Activated CD8-positive, alpha-beta T cell treated with anti-CD3 and anti-CD28 coated beads for 36 hours (primary cell): ENCODE measurements around the gene RBM18. TPM values are rescaled to one million over a fixed set of nuclear protein-coding genes. Genes with fewer than 3 reads are reported as not detected.

Experiments used
- ATAC-seq: fragments of 200-7000 bp; cut with Tn5 transposase; one replicate; pipeline ENCODE4 v1.10.0; 2021; ENCODE audit warnings: mild to moderate bottlenecking, moderate library complexity
- CTCF ChIA-PET: fragments of 350-600 bp; sonication (Branson Sonifier 250); formaldehyde crosslinking; loops from one replicate; lab custom pipeline; 2021; ENCODE audit warnings: antibody characterized with exemption; lab: Charles Lee
- POLR2A ChIA-PET: fragments of 350-600 bp; sonication (Branson Sonifier 250); formaldehyde crosslinking; loops from one replicate; lab custom pipeline; 2021; ENCODE audit warnings: antibody characterized with exemption; lab: Charles Lee
- DNase-seq: peaks from one replicate; pipeline ENCODE4 v3.0.0-alpha.2; 2020
- H3K27ac Mint-ChIP-seq: one replicate; pipeline ENCODE4 v1.8.0; 2021; ENCODE audit warnings: mild to moderate bottlenecking, mixed read lengths
- H3K27me3 Mint-ChIP-seq: one replicate; pipeline ENCODE4 v1.8.0; 2021; ENCODE audit warnings: mixed read lengths
- H3K36me3 Mint-ChIP-seq: one replicate; pipeline ENCODE4 v1.8.0; 2021; ENCODE audit warnings: low read depth, mixed read lengths
- H3K4me1 Mint-ChIP-seq: one replicate; pipeline ENCODE4 v1.8.0; 2021; ENCODE audit warnings: low read depth, mixed read lengths
- H3K4me3 Mint-ChIP-seq: one replicate; pipeline ENCODE4 v1.8.0; 2021; ENCODE audit warnings: mild to moderate bottlenecking, moderate library complexity, mixed read lengths
- H3K9me3 Mint-ChIP-seq: one replicate; pipeline ENCODE4 v1.8.0; 2021; ENCODE audit warnings: mixed read lengths
- CTCF ChIP-seq: fragments of 200-600 bp; IDR thresholded peaks from one replicate; pipeline ENCODE4 v1.8.0; 2022; ENCODE audit warnings: antibody characterized with exemption, mild to moderate bottlenecking
- intact Hi-C: fragments of 100-400 bp; cut with micrococcal nuclease; formaldehyde crosslinking; loops from one replicate; pipeline ENCODE4 v1.10.0; 2022
- total RNA-seq, 2 experiments: library from RNA; stranded (reverse); gene quantifications; one replicate each; pipeline ENCODE4 v1.2.3, GENCODE V29; 2021

Gene RBM18
- total RNA-seq, 2 experiments from 2014 or later = 24.3 to 28.6 TPM

- Mint-ChIP-seq H3K9me3 (peaks cover 4% of the 10 kb centered on the region), H3K4me1 (peaks cover 31% of the 10 kb centered on the region), H3K27ac (no peak overlapping the region), H3K27me3 (no peaks in the 10 kb centered on the region), H3K4me3 (no peak overlapping the region), H3K36me3 (peaks cover 69% of the 10 kb centered on the region)
- ATAC-seq = no peak
- intact Hi-C loops = no loop called here
- no peak for DNase-seq
- ChIA-PET POLR2A (no interaction called here), CTCF (no interaction called here)
- no peak for TF ChIP-seq CTCF
Measured at GRCh38 chr9:122274055-122274454, 9.4 kb upstream of the RBM18 start.

GRCh38 chr9:122268041-122268814 is 3.6 kb upstream of the RBM18 start:
- ATAC-seq = no peak

GRCh38 chr9:122265149-122265915 is 692 bp upstream of the RBM18 start:
- Mint-ChIP-seq H3K27me3 (no peaks in the 10 kb centered on the region), H3K27ac (peak overlapping the region; percentile 100), H3K9me3 (no peaks in the 10 kb centered on the region), H3K4me3 (peak overlapping the region; percentile 84), H3K36me3 (peaks cover 29% of the 10 kb centered on the region), H3K4me1 (peaks cover 41% of the 10 kb centered on the region)
- CTCF ChIA-PET = interaction anchor here (0.8 to 3.2 kb wide), 8 partner anchors 16 to 233 kb away, joined by 3 to 12 read pairs (median 8); no protein-coding TSS in a partner anchor
- DNase-seq (peak; percentile 2), ATAC-seq (peak; percentile 47)
- intact Hi-C loops = loop anchor here (10.0 kb wide), 1 partner anchor 79 kb away; no protein-coding TSS in a partner anchor
- TF ChIP-seq CTCF = no peak
- POLR2A ChIA-PET = interaction anchor here (0.6 to 2.4 kb wide), 15 partner anchors 10 to 639 kb away, joined by 3 to 10 read pairs (median 4); partner anchors contain the start of genes MORN5 and NDUFA8

More at GRCh38 chr9:122268041-122268814, 3.6 kb upstream of the RBM18 start:
- Mint-ChIP-seq H3K27me3 (no peaks in the 10 kb centered on the region), H3K36me3 (peaks cover 45% of the 10 kb centered on the region), H3K27ac (no peak overlapping the region), H3K4me3 (no peak overlapping the region), H3K9me3 (no peaks in the 10 kb centered on the region), H3K4me1 (peaks cover 44% of the 10 kb centered on the region)
- intact Hi-C loops = loop anchor here (10.0 kb wide), 1 partner anchor 77 kb away; no protein-coding TSS in a partner anchor
- no peak for TF ChIP-seq CTCF
- DNase-seq = no peak
- POLR2A ChIA-PET = interaction anchor here (0.6 kb wide), 1 partner anchor 581 kb away, joined by 3 read pairs; no protein-coding TSS in a partner anchor
- CTCF ChIA-PET = interaction anchor here (0.9 to 2.4 kb wide), 3 partner anchors 145 to 169 kb away, joined by 4 to 10 read pairs (median 7); no protein-coding TSS in a partner anchor

GRCh38 chr9:122263699-122264349 is 816 bp downstream of the RBM18 start:
- Mint-ChIP-seq H3K4me1 (peaks cover 41% of the 10 kb centered on the region), H3K27ac (peak overlapping the region; percentile 100)
- intact Hi-C loops = loop anchor here (10.0 kb wide), 1 partner anchor 81 kb away; no protein-coding TSS in a partner anchor

More at GRCh38 chr9:122263699-122264349, 816 bp downstream of the RBM18 start:
- Mint-ChIP-seq H3K27me3 (no peaks in the 10 kb centered on the region), H3K4me3 (peak overlapping the region; percentile 84), H3K36me3 (peaks cover 33% of the 10 kb centered on the region), H3K9me3 (no peaks in the 10 kb centered on the region)
- ChIA-PET CTCF (interaction anchor here (1.5 to 2.7 kb wide), 3 partner anchors 106 to 168 kb away, joined by 3 to 9 read pairs (median 6); no protein-coding TSS in a partner anchor), POLR2A (interaction anchor here (0.7 to 2.4 kb wide), 11 partner anchors 18 to 640 kb away, joined by 3 to 9 read pairs (median 4); partner anchors contain the start of gene TTLL11)
- DNase-seq (peak; percentile 2), ATAC-seq (no peak)
- TF ChIP-seq CTCF = no peak
